OCI-LY3 (cell line): ENCODE measurements around the gene ZSCAN10.

ENCODE experiments used
- EZH2phosphoT487 ChIP-seq: fragments of 200-600 bp; shearing (Covaris generic); IDR thresholded peaks from 2 replicates; pipeline ENCODE4 v1.6.1; 2018; ENCODE audit warnings: antibody characterized with exemption, mixed run types, low read depth
- TF ChIP-seq, protein P1 (sequence below): fragments of 200-600, 300-600 bp; sonication (generic); IDR thresholded peaks from 2 replicates; pipeline ENCODE4 v1.5.1; 2014; ENCODE audit warnings: antibody characterized with exemption, low read length, low read depth

DNA sequence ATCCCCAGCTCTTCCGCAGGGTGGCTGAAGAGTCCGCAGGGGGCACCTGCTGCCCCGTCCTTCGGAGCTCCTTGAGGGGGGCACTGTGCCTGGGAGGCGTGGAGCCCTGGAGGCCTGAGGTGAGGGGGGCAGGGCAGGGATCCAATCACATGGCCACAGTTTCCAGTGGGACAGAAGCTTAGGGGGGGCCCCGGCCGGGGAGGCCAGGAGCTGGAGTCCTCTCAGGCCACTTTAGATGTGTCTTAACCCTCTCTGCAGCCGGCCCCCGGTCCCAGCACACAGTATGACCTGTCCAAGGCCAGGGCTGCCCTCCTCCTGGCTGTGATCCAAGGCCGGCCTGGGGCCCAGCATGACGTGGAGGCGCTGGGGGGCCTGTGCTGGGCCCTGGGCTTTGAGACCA is 46.6 kb upstream of the ZSCAN10 start:
- TF ChIP-seq, protein P1, sequence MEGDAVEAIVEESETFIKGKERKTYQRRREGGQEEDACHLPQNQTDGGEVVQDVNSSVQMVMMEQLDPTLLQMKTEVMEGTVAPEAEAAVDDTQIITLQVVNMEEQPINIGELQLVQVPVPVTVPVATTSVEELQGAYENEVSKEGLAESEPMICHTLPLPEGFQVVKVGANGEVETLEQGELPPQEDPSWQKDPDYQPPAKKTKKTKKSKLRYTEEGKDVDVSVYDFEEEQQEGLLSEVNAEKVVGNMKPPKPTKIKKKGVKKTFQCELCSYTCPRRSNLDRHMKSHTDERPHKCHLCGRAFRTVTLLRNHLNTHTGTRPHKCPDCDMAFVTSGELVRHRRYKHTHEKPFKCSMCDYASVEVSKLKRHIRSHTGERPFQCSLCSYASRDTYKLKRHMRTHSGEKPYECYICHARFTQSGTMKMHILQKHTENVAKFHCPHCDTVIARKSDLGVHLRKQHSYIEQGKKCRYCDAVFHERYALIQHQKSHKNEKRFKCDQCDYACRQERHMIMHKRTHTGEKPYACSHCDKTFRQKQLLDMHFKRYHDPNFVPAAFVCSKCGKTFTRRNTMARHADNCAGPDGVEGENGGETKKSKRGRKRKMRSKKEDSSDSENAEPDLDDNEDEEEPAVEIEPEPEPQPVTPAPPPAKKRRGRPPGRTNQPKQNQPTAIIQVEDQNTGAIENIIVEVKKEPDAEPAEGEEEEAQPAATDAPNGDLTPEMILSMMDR = no peak
- no peak for TF ChIP-seq EZH2phosphoT487
